AG09319 (cell line): ENCODE data around the gene TRIM8.
"Not testable (repeated sequence)": the region's sequence is repeated elsewhere in the genome, so short reads cannot be mapped to it uniquely, and the experiment has no call there.

Source experiments
- DNase-seq: peaks from one replicate; pipeline ENCODE4 v3.0.0-alpha.2; 2010; ENCODE audit warnings: low read depth; ENCODE audit errors: extremely low read depth
- CTCF ChIP-seq: IDR thresholded peaks from 2 replicates; pipeline ENCODE4 v1.5.1; 2011; ENCODE audit warnings: low read depth, mild to moderate bottlenecking, inconsistent platforms, low read length, moderate library complexity

The TRIM8 gene

GRCh38 chr10:102657451-102657850 is 13.2 kb downstream of the TRIM8 start:
- TF ChIP-seq CTCF: no peak
- no peak for DNase-seq

GRCh38 chr10:102657984-102658724 is 13.9 kb downstream of the TRIM8 start:
- TF ChIP-seq CTCF: no peak
- no peak for DNase-seq

- no peak for TF ChIP-seq CTCF
- no peak for DNase-seq
Observed at GRCh38 chr10:102658802-102659201, 14.5 kb downstream of the TRIM8 start.

GRCh38 chr10:102660888-102661657 is 16.8 kb downstream of the TRIM8 start:
- DNase-seq: peak; percentile 41

GRCh38 chr10:102661658-102662028 is 17.4 kb downstream of the TRIM8 start:
- TF ChIP-seq CTCF: no peak
- no peak for DNase-seq

More at GRCh38 chr10:102660888-102661657, 16.8 kb downstream of the TRIM8 start:
- TF ChIP-seq CTCF: no peak

- TF ChIP-seq CTCF: no peak
- DNase-seq: no peak
Observed at GRCh38 chr10:102665904-102666509, 21.7 kb downstream of the TRIM8 start.

- not testable (repeated sequence) for DNase-seq
Observed at GRCh38 chr10:102667411-102667810, 23.1 kb downstream of the TRIM8 start.
